GM21360 (cell line): ENCODE data around the gene VIPR2.
"Not testable (repeated sequence)": the region's sequence is repeated elsewhere in the genome, so short reads cannot be mapped to it uniquely, and the experiment has no call there.

Experiments used
- ATAC-seq: cut with Tn5 transposase; IDR thresholded peaks from one replicate; pipeline ENCODE4 v1.9.1; 2021; ENCODE audit warnings: mild to moderate bottlenecking, moderate library complexity; ENCODE audit not compliant: unreplicated experiment

The VIPR2 gene

DNA sequence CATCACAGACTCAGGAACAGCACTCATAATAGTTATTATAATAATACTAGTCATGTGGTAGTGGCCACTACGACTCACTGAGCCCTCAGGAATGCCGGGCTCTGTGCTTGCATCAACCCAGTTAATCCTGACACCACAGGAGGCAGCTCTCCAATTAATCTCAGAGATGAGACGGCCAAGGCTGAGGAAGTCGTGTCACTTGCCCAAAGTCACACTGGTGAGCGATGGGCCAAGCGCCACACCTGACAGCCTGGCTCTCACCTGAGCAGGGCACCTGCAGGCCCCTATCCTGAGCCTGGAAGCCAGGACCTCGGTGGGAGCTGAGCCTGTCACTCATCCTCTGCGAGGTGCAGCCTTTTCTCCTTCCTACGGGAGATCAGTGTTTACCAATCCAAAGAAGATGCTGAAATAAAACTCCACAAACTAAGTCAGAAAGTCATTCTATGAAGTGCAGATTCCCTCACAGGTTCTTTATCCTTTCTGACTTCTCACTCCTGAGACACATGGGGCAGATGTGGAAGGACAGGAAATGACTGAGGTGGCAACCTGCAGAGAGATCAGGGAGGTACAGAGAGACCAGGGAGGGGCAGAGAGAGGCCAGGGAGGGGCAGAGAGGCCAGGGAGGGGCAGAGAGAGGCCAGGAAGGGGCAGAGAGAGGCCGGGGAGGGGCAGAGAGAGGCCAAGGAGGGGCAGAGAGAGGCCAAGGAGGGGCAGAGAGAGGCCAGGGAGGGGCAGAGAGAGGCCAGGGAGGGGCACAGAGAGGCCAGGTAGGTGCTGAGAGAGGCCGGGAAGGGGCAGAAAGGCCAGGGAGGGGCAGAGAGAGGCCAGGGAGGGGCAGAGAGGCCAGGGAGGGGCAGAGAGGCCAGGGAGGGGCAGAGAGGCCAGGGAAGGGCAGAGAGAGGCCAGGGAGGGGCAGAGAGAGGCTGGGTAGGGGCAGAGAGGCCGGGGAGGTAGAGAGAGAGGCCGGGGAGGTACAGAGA lies 38.5 kb downstream of the VIPR2 start:
- no peak for ATAC-seq

DNA sequence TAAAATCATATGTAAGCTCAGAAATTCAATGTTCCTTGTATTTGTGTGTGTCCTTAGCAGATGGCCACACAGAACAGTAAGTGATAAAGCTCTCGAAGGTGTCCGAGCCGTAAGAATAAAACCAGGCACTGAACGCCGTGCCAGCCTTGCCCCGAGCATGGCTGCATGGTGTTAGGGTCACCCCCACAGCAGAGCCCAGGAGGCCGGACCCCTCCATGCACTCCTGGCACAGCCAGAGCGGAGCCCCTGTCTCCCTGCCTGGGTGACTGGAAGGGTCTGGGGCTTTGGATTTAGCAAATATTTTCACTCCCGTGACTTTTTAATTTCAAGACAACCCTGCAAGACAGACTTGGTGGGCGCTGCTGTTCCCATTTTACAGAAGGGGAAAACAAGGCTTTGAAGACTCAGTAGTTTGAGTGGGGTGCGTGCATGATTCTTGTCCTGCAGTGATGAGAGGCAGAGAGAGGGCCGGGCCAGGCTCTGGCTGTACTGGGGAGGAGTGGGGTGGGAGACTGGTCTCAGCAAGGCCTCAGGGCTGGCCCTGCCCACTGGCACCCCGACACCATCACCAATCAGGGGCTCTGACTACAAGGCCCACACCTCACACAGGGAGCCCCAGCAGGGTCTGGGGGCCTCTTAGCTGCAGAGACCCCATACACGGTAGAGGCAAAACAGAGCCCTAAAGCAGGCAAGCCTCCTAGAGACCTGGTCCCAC lies 39.4 kb downstream of the VIPR2 start:
- ATAC-seq: no peak

- ATAC-seq: no peak
Measured at GRCh38 chr7:159104188-159104920, 40.3 kb downstream of the VIPR2 start.

DNA sequence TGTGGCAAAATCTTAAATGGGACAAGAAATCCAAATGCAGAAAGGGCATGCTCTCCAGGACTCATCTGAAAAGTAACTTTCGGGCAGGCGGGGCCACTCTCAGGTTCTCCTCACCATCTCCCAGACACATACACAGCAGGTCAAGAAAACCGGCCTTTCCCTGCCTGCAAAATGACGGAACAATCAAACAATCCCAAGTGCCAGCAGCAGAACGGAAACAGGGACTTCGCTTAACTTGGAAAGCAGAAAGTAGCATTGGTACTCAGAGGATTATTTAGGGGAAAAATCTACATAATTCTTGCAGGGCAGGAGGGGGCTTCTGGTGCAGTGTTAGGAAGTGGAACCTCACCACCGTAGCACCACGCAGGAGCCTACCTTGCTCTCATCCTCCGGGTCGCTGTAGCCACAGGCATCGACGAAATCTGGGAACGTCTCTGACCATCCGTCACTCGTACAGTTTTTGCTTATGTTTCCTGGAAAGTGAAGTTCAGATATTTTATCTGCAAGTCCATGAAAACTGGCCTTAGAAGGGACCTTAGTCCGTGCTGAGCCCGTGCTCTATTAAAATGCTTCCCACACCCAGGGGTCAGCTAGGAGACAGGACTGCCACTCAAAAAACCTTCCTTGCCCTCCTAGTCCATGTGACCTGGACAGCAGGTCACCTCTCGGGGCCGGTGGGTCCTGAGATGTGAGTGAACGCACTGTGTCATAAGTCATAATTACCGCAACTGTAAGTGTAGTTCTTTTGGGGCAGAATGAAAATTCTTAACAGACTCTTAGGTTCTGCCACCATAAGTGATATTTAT lies 41.1 kb downstream of the VIPR2 start:
- ATAC-seq: no peak

GRCh38 chr7:159102681-159103381 lies 41.8 kb downstream of the VIPR2 start:
- ATAC-seq: no peak

GRCh38 chr7:159101661-159102091 lies 43.0 kb downstream of the VIPR2 start:
- ATAC-seq: not testable (repeated sequence)

GRCh38 chr7:159101083-159101395 lies 43.6 kb downstream of the VIPR2 start:
- not testable (repeated sequence) for ATAC-seq

GRCh38 chr7:159100281-159101082 lies 44.2 kb downstream of the VIPR2 start:
- ATAC-seq: not testable (repeated sequence)

GRCh38 chr7:159099711-159100231 lies 44.9 kb downstream of the VIPR2 start:
- ATAC-seq: no peak

DNA sequence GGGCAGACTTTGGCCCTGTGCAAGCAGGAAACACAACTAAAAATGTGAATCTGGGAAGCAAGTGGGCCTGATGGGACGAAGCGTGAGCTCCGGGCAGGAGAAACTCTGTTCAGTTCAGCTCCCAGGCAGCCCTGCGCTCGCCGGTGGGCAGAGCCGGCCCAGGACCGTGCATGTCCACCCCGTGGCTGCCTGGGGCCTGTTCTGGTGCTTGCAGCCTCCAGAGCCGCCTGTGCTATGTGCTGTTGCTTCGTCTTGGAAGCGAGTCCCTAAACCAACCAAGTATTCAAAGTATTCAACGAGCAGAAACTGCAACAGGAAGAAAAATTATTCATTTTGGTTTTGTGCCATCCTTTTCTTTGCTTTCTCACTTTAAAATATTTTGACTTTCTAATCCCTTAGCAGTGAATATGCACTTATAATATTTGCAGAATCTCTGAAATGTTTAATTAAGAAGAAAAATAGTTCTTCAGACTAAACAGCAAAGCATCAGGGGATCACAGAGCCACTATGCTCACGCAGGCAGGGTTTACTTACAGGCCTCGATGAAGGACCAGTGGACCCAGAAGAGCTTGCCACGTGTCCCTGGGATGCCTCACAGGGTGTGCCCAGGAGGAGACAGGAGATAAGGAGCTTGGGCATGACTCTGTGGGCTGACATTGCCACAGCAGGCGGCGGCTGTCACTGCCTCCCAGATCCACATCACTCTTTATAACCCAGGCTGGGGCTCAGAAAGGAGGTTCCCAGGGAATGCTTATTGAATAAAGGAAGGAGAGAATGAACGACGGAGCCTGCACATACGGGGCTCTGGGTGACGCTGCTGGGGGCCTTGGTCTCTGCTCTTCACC lies 45.6 kb downstream of the VIPR2 start:
- ATAC-seq: no peak

DNA sequence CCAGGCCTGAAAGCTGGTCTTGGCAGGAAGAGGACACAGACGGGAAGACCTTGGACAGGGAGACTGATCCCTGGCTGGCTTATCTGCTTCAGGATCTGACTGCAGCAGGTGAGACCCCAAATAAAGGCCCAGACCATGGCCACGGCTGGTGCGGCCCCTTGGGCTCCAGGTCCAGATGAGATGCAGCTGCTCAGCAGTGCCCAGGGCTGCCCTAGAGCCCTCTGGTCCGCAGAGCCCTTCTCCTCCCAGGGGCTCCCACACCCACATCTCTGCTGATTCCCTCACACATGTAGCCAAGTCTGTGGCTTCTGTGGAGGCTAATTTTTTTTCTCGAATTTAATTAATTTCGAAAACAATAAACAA lies 46.3 kb downstream of the VIPR2 start:
- ATAC-seq: no peak

- no peak for ATAC-seq
Measured at GRCh38 chr7:159097661-159098423, 46.8 kb downstream of the VIPR2 start.

DNA sequence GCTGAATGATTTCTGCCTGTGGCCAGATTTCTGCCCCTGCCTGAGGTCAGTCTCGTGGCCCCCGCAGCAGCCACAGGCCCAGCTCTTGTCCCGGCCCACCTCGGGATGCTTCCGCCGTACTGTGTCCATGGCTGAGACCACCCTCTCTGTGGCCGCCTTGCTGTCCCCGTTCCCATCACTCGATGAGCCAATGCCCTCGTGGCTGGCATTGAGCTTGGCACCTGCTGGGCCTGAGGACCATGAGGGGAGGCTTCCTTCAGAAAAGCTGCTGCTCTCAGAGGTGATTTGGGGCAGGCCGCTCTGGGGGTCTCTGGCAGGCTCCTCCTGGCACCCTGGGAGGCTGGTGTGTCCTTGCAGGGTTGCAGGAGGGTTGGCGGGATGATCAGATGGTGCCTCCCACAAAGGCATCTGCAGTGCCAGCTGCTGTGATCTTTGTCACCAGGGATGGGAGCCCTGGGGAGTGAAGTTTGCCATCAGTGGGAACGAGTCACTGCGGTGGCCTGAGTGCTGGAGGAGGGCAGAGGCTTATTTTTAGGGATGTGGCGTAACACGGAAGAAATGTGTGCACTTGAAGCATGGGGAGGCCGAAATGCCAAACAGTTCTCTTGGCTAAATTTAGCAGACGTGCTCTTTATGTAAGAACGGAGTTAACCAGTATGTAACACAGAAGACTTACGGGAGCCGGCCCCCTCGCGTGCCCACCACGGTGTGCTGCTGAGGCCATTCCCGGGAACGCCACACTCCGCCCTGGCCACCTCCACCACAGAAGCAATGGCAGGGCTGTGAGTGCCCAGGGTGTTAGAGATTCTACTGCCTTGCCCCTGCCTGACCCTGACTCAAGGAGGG lies 47.7 kb downstream of the VIPR2 start:
- no peak for ATAC-seq

- ATAC-seq: no peak
Measured at GRCh38 chr7:159095979-159096411, 48.7 kb downstream of the VIPR2 start.

DNA sequence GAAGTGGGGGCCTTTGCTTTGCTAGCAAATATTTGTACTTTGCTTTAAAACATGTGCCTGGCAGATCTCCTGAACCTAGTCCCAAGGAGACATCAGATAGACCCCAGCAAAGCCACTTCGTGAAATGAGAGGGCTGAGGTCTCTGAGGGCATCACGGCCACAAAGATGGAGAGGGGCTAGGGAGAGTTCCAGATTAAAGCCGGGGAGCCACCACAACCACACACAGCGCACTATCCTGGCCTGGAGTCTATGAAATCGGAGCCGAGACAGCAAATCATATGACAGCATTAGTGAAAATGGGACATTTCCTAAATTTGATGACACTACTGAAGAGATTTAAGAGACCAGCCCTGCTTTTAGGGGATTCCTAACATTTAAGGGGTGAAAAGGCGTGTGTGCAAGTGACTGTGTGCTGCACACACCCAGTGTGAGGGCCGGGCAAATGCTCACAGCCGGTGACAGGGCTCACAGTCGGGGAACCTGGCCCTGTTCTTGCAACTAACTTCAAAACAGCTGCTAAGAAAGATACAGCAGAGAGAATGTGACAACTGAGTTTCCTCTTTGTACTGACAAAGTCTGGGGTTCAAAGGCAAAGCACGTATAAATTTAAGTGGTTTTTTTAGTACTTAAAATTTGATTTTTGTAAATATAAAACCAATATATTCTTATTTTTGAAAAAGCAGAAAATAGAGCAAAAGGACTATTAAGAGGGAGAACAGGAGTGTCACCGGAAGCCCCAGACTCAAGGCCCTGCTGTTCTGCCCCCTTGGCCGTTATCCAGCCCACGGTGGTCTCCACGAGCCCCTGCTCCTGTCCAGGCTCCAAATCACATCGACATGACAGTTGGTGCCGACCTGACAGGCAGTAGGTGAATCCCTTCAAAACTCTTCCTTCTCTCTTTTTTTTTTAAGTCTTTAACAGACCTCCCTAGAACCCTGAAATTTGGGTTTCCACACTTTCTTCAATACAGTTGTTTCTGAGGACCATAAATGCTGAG lies 49.5 kb downstream of the VIPR2 start:
- no peak for ATAC-seq
